Suppressor macrophage (primary cell): ENCODE measurements around the gene L3MBTL4.
"Not testable (repeated sequence)": the region's sequence is repeated elsewhere in the genome, so short reads cannot be mapped to it uniquely, and the experiment has no call there.

Source experiments
- DNase-seq, 4 experiments: peaks; one replicate each; pipeline ENCODE4 v3.0.0-alpha.2; 2020 to 2022

The L3MBTL4 gene

DNA sequence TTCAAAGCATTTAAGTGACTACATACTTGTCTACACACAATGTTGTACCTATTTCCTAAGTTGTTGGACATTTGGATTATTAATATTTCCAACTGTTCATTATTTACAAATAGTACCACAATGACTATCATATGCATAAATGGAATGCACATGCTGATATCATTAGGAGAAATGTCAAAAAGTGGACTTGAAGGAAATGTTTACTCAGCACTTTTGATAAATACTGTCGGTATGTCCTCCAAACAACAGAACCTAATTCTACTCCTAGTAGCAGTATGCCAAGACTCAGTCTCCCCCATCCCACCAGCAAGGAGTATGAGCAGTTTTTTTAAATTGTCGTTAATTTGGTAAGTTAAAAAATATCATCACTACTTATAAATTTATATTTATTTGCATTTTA is 116.8 kb downstream of the L3MBTL4 start:
- DNase-seq = no peak

DNA sequence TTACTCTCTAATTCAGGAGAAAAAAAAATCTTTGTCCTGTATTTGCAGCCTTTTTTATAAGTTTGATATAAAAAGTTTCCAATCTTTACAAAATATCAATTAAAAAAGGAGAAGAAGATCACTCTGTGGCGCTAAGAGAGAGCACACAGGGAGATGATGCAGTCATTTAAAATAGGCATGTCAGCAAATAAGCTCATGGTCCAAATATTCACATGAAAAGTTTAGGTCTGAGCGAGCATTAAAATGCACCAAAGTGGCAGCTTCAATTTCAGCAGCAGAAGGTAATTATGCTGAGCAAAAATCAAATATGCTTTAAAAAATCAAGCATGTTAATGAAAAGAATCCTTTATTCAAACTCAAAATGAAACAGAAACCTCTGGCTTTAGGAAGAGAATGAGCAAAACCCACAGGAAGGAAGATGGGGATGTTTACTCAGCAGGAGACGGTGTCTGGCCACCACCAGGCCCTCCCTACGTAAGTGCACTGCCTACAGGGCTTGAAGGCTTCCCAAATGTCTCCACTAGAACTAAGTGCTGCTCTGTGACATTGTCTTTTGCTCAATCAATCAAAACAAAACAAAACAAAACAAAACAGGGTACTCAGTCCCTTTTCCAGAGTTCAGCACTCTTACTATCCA is 120.4 kb downstream of the L3MBTL4 start:
- peak; percentile 62 to 79 (median 78) for DNase-seq

DNA sequence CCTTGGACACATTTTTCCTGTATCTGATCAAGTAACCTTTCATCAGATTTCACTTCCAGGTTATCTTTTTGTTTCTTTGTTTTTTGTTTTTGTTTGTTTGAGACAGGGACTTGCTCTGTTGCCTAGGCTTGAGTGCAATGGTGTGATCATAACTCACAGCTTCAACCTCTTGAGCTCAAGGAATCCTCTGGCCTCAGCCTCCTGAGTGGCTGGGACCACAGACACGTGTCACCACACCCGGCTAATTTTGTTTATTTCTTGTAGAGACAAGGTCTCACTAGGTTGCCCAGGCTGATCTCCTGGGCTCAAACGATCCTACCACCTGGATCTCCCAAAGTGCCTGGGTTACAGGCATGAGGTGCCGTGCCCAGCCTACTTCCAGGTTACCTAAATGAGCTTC is 124.9 kb downstream of the L3MBTL4 start:
- DNase-seq = no peak

DNA sequence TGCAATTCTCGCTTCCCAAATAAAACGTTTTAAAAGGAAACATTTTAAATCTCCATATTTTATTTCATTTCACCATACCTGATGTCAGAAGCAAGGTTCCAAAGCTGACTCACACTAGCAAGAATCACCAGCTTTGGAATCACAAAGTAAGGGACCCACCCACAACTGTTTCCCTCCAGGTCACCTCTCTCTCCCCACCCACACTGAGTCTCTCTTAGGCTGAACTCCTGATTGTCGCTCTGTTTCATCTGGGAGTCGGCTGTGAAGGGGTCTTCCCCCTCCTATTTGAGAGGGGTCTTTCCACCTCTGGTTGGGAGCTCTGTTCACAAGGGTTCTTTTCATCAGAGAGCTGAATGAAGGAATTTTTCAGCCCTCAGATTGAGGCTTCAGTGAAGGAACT is 128.1 kb downstream of the L3MBTL4 start:
- DNase-seq = no peak

DNA sequence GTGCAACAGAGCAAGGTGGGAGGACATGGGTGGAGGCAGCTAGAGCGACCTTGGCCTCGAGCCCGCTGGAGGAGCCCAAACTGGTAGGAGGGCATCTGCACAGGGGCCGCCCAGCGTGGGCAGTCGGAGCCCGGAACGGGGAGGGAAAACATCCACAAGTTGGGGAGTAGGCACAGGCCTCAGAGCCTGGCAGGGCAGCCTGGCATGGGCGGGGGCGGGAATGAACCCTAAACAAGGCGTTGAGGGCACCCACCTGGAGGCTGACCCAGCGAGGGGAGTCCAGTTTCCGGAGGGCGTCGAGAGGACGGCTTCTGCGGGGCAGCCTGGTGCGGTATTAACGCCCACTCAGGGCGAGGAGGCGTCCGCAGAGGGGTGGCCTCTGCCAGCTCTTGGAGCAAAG is 129.9 kb downstream of the L3MBTL4 start:
- DNase-seq = no peak

DNA sequence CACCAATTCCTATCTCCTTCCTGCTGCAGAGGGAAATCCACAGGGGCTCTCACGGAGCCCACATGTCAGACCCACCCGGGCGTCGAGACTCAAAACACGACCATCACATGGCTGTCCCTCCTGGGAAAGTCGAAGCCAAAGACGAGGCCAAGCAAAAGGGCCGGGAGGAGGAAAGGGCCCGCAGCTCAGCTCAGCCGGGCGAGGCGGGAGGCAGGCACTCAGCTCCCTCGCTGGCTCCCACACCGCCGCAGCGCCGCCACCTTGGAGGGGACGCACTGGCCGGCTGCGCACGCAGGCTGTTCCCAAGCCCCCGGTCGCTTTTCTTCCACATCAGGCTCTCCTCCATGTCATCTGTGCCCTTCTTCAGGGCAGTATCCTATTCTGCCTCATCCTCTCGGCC is 130.4 kb downstream of the L3MBTL4 start:
- DNase-seq = no peak

DNA sequence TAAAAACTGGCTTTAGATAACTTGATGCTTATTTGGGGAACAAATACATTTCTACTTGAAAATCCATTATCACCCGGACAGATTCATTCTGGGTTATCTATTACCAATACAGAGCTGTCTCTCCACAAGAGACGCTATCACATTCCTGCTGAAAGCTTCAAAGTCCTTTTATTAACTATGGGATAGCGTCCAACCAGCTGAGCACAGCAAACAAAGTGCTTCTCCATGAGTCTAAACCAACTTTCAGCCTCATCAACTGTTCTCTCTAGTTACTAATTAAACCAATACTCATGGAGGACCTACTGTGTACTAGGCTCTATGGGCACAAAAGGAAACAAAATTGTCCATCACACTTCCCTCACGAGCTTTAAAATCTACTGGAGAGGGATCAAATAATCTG is 132.8 kb downstream of the L3MBTL4 start:
- no peak for DNase-seq

DNA sequence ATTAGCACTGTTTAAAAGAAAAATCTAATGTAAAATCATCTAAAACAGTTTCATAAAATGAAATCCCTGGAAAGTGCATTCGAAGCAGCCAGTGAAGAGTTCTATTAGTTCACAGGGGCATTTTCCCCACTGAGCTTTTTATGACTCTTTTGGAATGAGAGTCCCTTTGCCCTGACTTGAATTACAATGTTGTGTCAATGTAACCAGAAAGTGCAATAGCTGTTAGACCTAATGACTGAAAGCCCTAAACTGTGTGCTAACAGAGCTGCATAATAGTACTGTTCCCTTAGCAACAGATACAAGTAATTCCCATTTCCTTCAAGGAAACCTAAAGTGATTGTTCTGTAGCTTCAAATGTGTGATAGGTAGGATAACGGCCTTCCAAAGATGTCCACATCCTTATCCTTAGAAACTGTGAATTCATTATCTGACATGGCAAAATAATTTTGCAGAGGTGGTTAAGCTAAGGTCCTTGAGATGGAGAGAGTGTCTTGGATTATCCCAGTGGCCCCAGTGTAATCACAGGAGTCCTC is 134.4 kb downstream of the L3MBTL4 start:
- no peak for DNase-seq

DNA sequence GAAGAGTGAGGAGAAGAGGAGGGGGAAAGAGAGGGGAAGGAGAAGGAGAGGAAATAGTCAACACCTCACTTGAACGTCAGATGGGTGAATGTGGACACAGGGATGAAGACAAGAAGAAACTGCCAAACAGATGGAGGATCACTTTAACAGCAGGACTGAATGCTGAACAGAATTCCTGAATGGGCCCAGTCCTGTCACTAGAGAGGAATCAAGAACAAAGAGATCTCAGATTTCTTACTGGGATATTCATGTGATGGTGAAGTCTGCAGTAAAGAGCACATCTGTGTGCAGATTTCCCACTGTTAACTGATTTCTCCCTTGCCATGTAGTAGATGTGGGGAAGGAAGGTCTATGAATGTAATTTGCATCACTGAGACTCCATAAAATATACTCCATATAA is 135.4 kb downstream of the L3MBTL4 start:
- no peak for DNase-seq

DNA sequence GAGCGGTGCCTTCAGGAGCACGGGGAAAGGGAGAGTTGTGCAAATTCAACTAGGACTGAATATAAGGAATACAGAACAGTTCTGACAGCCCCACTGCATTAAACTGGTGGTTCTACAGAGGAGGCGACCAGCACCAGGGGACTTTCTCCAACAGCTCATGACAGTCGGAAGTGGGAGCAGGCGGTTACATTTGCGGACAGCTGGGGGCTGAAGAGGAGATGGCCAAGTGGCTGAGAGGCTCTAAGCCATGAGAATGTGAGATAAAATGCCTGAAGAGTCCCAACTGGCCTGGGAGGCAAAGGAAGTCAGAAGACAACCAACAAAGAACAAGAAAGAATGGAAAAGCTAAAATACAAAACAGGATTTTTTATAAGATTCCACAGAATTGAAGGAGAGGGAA is 141.3 kb downstream of the L3MBTL4 start:
- no peak for DNase-seq

DNA sequence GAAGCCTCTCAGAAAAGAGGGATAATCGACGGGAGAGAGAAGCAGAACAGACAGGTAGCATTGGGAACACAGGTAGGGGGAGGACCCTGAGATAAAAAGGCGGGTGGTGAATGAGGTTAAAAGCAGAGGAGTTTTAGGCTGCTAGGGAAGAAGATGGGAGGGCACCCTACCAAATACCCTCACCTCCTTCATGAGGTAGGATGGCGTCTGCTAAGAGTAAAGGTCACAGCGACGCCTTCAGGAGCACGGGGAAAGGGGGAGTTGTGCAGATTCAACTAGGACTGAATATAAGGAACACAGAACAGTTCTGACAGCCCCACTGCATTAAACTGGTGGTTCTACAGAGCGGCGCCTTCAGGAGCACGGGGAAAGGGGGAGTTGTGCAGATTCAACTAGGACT is 142.6 kb downstream of the L3MBTL4 start:
- not testable (repeated sequence) for DNase-seq

DNA sequence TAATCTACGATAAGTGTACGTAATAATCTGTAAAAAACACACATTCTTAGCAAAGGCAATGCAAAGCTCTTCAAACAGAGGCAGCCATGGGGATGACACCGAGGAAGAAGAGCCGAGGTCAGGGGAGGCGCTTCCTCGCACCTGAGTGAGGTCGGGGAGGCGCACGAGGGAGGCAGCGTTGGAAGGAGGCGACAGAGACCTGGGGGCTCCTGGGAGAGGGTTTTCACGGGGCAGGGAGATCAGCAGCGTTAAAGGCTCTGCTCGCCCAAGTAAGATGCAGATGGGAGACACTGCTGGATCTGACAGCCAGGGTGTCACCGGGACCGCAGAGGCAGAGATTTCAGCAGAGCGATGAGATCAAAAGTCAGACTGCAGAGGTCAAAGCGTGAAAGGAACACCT is 143.1 kb downstream of the L3MBTL4 start:
- DNase-seq = no peak

DNA sequence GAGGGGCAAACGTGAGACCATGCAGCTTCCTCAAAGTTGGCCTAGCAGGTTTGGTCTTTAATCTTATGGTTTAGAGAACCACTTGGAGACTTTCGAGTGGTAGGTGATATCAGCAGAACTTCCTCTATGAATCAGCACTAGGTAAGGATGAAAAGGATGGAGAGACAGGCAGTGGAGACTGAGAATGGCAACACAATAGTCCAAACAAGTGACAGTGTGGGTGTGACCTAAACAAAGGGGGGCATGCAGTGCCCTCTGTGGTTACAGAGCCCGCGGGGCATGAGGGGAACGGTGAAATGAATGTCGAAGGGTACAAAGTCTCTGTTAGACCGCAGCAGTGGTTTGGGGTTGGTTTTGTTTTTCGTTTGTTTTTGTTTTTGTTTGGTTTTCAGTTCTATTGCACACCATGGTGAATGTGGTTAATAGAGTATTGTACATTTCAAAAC is 143.9 kb downstream of the L3MBTL4 start:
- DNase-seq = no peak

DNA sequence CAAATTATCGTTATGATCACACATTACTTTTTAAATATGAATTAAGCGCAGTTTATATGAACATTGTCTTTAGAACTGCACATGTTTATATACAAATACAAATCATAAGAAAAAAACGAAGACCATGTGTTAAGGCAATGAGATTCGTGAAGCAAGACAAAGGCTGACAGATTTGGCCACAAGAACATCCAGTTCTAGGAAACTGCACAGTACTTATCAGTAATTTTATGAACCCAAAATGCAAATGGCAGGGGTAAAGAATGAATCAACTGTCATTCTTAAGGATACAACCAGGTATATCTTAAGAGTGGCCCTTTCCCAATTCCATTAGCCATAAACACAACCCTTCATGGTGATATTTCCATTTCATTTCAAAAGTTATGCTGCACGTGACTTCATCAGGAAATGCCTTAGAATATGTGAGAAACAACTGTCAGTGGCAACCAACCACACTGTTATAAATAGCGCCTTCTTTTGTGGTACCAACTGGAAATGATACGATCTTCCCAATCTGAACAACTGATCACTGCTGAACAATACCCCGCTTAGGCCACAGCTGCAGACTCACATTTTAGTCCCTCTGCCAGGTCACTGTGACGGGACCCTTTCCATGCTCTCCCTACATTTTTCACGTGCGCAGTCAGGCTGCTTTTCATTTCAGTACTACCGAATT is 144.9 kb downstream of the L3MBTL4 start:
- DNase-seq = no peak

DNA sequence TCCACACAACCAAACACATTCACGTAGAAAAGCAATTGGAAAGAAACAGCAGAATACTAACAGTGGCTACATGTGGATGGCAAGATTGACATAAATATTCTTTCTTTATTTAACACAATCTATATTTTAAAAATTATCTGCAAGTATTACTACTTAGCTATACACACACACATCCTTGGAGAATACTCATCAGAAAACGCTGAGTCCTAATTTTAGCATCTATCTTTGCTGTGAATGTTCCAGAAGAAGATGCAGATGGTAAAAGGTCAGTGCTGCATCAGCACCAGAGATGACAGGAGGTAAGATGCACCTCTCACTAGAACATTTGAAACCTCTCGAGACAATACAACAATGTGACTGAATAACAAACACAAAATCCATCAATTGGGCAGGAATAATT is 148.5 kb downstream of the L3MBTL4 start:
- no peak for DNase-seq

DNA sequence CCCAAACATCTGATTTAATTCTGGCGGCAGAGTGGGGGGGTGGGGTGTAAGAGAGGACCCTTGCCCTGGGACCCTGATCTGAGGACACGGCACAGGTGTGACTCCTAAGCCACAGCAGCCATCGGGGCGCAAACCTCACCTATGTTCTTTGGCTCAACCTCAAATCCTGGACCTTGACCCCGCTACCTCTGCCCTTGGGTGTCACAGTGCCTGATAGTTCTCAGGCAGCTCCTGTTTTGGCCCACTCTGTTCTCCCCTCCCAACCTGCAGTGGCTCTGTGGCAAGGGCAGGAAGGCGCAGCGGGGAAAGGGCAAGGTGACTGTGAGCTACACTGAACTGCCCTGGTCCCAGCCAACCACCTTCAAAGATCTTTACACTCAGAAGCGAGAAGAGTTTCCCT is 152.8 kb downstream of the L3MBTL4 start:
- no peak for DNase-seq

DNA sequence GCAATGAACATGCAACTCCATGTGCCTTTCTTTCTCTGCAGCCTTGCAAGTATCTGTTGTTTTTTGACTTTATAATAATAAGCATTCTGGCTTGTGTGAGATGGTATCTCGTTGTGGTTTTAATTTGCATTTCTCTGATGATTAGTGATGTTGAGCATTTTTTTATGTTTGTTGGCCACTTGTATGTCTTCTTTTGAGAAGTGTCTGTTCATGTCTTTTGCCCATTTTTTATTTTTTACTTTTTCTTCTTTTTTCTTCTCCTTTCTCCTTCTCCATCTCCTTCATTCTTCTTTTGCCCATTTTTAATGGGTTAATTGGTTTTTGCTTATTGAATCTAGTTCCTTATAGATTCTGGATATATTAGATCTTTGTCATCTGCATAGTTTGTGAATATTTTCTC is 155.4 kb downstream of the L3MBTL4 start:
- DNase-seq = not testable (repeated sequence)

DNA sequence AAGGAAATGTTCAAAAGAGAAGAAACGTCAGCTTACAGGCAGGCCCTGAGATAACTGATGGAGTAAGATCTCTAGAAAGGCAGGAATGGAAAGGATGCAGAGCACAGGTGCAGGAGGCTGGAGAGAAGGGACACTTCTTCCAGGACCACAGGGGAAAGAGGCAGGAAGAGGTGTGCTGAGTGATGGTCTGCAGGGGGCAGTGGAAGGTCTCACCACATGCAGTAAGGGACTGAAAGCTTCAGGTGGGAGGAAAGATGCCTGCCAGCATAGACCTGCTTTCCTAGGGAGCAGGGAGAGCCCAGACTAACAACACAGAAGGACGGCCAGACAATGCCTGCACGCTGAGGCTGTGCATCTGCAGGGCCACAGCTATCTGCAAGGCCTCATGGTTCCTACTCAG is 156.8 kb downstream of the L3MBTL4 start:
- DNase-seq = no peak

DNA sequence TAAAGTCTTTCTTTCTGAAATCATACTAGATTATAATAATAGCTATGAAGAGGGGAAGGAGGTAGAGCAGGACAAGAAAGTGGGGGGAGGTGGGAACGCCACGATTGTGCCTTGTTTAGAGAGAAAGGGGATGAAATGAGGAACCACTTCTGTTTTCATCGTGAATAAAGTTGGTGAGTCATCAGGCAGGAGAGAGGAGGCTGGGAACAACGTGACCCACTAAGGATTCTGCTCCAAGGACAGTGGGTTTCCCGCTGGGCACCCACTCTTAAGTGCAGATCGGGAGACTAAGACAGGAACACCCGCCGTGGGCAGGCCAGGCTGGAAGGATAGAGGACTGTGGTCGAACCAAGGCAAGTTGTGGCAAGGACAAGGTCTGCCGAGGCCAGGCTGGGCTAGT is 158.2 kb downstream of the L3MBTL4 start:
- peak; percentile 60 to 85 (median 84) for DNase-seq

DNA sequence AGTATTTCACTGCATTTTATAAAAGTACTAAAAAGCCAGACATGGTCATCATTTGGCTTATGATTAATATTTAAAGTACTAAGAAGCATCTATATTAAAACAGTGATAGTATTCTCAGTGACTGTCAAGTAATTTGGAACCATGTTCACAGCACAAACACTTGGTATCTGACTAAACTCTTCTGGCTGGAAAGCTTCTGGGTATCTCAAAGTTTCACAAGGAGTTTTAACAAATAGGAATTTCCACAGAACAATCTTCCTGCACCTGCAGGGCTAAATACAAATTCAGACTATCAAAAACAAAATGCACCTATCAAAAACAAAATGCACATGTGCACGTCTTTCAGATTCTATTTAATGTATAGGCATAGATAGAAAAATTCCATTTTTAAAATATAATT is 158.8 kb downstream of the L3MBTL4 start:
- DNase-seq = peak; percentile 6 to 41 (median 14)

DNA sequence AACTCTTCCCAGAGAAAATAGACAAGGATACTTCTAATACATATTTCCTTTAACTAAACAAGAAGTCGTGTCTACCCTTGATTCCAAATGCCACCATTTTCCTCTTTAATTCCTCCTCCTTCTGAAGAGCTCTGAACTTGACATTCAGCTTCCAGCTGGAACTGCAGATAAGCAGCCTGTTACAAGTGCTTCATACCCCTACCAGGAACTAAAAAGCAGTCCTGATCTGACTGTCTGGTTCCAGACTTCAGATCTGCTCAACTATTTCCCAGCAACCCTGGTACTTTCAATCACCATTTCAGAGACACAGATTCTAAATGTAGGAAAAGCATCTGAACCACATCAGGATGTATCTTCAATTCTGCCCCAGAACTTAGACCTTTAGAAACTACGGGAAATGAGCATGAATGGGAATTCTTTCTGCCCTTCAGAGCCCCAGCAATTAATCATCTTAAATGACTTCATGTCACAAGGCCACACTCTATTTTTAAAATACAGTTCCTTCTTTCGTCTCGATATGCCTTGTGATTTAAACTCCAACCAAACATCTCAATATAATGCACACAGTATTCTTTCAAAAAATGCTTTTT is 159.5 kb downstream of the L3MBTL4 start:
- DNase-seq = peak; percentile 49 to 84 (median 67)

DNA sequence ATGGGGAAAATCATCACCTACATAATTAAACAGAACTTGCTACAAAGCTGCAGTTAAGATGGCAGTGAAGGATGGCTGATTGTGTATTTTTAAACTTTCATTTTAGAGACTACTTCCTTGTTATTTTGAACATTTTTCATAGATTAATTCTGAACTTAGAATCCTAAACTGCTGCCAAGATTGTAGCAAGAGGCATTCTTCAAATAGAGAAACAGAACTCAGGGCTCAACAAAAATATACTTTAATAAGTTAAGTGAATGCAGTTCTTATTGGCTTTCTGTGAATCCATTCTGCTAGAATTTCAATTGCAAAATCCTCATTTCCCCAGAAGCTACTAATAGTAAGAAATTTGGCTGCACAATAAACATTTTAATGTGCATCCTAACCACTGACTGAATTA is 160.3 kb downstream of the L3MBTL4 start:
- peak in 2 of 4 experiments; percentile 8 to 30 for DNase-seq

DNA sequence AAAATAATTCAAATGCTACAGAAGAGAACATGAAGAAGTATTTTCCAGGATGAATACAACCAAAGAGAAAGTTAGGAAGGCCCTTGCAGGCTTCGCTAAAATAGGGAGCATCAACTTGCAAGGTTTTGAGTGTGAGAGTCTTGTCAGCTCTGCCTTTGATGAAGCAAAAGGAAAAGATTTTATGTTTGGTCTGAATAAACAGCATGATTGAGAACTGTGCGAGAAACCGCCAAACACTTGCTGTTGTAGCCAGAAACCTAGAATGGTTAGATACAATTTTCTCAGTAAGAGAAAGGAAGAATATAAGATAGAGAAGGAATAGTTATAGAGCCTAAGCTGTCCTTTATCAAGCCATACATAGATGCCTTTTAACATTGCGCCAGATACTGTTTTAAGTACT is 163.6 kb downstream of the L3MBTL4 start:
- DNase-seq = no peak

DNA sequence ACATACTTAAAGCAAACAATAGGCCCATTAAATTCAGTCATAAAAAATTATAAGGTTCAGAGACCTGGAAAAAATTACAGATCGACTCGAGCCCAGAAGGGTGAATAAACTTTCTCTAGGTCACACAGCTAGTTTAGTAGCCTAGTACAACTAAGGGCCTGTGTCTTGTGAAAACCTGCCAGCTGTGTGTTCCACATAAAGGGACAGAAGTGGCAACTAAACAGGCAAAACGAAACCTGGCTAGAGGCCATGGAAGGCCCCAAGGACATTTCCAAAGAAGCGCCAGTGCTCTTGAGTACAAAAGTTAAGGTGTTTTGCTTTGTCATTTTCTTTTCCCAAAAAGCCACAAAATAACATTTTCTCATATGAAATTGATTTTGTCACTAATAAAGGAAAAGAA is 164.9 kb downstream of the L3MBTL4 start:
- no peak for DNase-seq
